Measurements from ENCODE around the gene SAMM50. TPM values are rescaled to one million over a fixed set of nuclear protein-coding genes. Genes with fewer than 3 reads are reported as not detected.
A peak's percentile ranks its signal among the peaks of the same experiment; 100 is the strongest.

Gene SAMM50
- total and polyA plus RNA-seq, 2 experiments from 2014 or later = 56.8 to 92.0 TPM

GRCh38 chr22:44002997-44003396 is 47.8 kb downstream of the SAMM50 start:
- Histone ChIP-seq H3K4me3 (no peak overlapping the region), H3K4me1 (ENCODE audit: low read depth) (peaks cover 5% of the 10 kb centered on the region), H3K9me3 (ENCODE audit: low read depth) (no peaks in the 10 kb centered on the region), H3K27me3 (no peaks in the 10 kb centered on the region), H3K27ac (no peak overlapping the region), H3K36me3 (no peaks in the 10 kb centered on the region)
- no peak for DNase-seq (ENCODE audit: low read depth in 1 of 2, low spot score in 1 of 2)
- no peak for TF ChIP-seq CTCF (IDR thresholded peaks at IDR 0.05; ENCODE audit: low read depth, low read length)

GRCh38 chr22:44003405-44004103 is 48.3 kb downstream of the SAMM50 start:
- TF ChIP-seq CTCF (IDR thresholded peaks at IDR 0.05; ENCODE audit: low read depth, low read length) = peak; percentile 27
- Histone ChIP-seq H3K27me3 (no peaks in the 10 kb centered on the region), H3K27ac (no peak overlapping the region), H3K36me3 (no peaks in the 10 kb centered on the region), H3K4me1 (ENCODE audit: low read depth) (peaks cover 5% of the 10 kb centered on the region), H3K4me3 (no peak overlapping the region), H3K9me3 (ENCODE audit: low read depth) (no peaks in the 10 kb centered on the region)
- DNase-seq (ENCODE audit: low read depth in 1 of 2, low spot score in 1 of 2) = peak in 1 of 2 donors; percentile 57

- no peak for DNase-seq (ENCODE audit: low read depth in 1 of 2, low spot score in 1 of 2)
- H3K4me3 ChIP-seq = no peak overlapping the region
- peaks cover 5% of the 10 kb centered on the region for H3K4me1 ChIP-seq (ENCODE audit: low read depth)
- no peaks in the 10 kb centered on the region for H3K27me3 ChIP-seq
- TF ChIP-seq CTCF (IDR thresholded peaks at IDR 0.05; ENCODE audit: low read depth, low read length) = no peak
- H3K36me3 ChIP-seq = no peaks in the 10 kb centered on the region
- no peaks in the 10 kb centered on the region for H3K9me3 ChIP-seq (ENCODE audit: low read depth)
- H3K27ac ChIP-seq = no peak overlapping the region
These were observed 48.8 kb downstream of the SAMM50 start for GRCh38 chr22:44004104-44004460.

GRCh38 chr22:44005524-44005923 is 50.3 kb downstream of the SAMM50 start:
- no peak for TF ChIP-seq CTCF (IDR thresholded peaks at IDR 0.05; ENCODE audit: low read depth, low read length)
- Histone ChIP-seq H3K4me1 (ENCODE audit: low read depth) (peaks cover 5% of the 10 kb centered on the region), H3K36me3 (no peaks in the 10 kb centered on the region), H3K4me3 (no peak overlapping the region), H3K27ac (no peak overlapping the region), H3K27me3 (no peaks in the 10 kb centered on the region), H3K9me3 (ENCODE audit: low read depth) (no peaks in the 10 kb centered on the region)
- DNase-seq (ENCODE audit: low read depth in 1 of 2, low spot score in 1 of 2) = no peak

GRCh38 chr22:44012162-44012561 is 56.9 kb downstream of the SAMM50 start:
- no peak for DNase-seq (ENCODE audit: low read depth in 1 of 2, low spot score in 1 of 2)
- Histone ChIP-seq H3K36me3 (no peaks in the 10 kb centered on the region), H3K4me1 (ENCODE audit: low read depth) (no peaks in the 10 kb centered on the region), H3K27ac (no peak overlapping the region), H3K4me3 (no peak overlapping the region), H3K9me3 (ENCODE audit: low read depth) (no peaks in the 10 kb centered on the region), H3K27me3 (no peaks in the 10 kb centered on the region)
- TF ChIP-seq CTCF (IDR thresholded peaks at IDR 0.05; ENCODE audit: low read depth, low read length) = no peak
